ENCODE data around the gene KIF26A.

Gene KIF26A

GRCh38 chr14:104178279-104178678 lies 39.9 kb downstream of the KIF26A start:
- TF ChIP-seq GATA2 (IDR thresholded peaks at IDR 0.05; ENCODE audit: low read depth, low read length), result no peak
- no peak for TF ChIP-seq GATA3 (IDR thresholded peaks at IDR 0.05; ENCODE audit: low read depth, low read length)

GRCh38 chr14:104179126-104179525 lies 40.7 kb downstream of the KIF26A start:
- TF ChIP-seq GATA2 (IDR thresholded peaks at IDR 0.05; ENCODE audit: low read depth, low read length) (no peak), GATA3 (IDR thresholded peaks at IDR 0.05; ENCODE audit: low read depth, low read length) (no peak)

DNA sequence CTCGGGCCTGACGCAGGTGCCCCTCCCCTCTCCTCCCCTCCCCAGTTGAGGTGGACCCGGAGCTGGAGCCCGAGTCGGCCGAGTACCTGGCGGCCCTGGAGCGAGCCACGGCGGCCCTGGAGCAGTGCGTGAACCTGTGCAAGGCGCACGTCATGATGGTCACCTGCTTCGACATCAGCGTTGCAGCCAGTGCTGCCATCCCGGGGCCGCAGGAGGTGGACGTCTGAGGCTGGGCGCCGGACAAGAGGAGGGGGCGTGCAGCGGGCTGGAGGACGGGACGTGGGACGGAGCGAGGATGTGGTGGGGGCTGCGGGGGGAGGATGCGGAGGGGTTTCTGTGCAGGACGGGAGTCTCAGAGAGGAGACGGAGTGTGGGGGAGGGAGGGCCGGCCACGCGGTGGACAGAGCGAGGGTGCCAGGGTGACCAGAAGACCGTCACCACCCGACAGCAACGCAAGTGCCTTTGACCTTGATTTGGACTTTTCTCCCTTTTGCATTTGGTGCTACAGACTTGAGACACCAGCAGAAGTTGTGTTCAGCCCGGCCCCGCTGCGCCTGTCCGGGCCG lies 41.3 kb downstream of the KIF26A start:
- TF ChIP-seq GATA3 (IDR thresholded peaks at IDR 0.05; ENCODE audit: low read depth, low read length) (no peak), GATA2 (IDR thresholded peaks at IDR 0.05; ENCODE audit: low read depth, low read length) (no peak)

DNA sequence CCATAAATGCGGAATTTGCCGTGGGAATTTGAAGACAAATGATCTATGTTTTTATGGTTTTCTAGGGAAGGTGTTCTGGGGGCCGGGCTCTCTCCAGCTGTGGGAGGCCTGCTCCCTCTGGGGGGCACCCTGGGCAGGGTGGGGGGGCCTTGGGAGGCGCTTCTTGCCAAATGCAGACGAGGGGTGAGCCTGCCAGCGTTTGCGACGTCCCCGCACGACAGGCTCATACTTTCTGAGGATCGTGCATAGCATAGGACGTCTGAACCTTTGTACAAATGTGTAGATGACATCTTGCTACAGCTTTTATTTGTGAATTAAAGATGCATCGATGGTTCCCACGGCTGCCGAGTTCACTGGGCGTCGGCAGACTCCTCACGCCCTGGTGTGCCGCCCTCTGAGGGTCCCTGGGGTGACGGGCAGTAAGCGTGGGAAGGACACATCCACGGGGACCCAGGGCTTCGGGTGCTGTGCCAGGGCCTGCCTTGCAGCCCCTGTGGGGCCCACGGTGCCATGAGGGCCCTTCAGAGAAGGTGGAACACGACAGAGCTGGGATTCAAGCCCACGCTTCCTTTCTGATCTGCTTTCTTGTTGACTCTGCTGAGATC lies 42.3 kb downstream of the KIF26A start:
- TF ChIP-seq GATA2 (IDR thresholded peaks at IDR 0.05; ENCODE audit: low read depth, low read length), result no peak
- TF ChIP-seq GATA3 (IDR thresholded peaks at IDR 0.05; ENCODE audit: low read depth, low read length), result no peak

DNA sequence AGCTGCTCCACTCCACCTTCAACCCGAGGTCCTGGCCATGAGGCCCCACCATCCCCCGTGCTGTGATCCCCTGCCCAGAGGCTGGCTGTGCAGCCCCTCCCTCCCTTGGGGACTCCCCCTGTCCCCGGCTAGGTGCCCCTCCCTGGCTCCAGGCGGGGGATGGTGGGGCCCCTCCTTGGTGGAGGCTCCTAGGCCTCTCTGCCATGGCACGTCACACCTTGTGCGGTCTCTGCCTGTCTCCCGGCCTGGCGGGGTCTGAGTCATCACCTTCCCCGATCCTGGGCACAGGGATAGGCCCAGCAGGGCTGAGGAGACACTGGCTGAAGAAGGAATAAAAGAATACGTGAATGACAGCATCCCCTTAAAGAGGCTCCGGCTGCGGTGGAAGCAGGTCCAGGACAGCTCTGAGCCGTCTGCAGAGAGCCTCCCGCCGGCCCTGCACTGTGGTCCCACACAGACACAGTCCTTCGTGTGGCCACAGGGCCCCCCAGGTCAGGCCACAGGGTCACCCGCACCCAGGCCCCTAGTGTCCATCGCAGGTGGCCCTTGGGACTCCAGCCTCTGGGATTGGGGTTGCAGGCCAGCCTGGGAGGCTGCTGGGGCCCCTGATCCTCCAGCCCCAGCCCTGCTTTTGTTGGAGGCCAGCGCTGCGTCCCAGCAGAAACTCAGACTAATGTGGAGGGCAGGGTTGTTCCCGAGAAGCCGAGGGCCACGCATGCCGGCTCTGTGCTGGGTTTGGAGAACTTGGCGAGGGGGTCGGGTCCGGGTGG lies 43.6 kb downstream of the KIF26A start:
- no peak for TF ChIP-seq GATA2 (IDR thresholded peaks at IDR 0.05; ENCODE audit: low read depth, low read length)

- no peak for TF ChIP-seq GATA2 (IDR thresholded peaks at IDR 0.05; ENCODE audit: low read depth, low read length)
- TF ChIP-seq GATA3 (IDR thresholded peaks at IDR 0.05; ENCODE audit: low read depth, low read length), result no peak
Measured at GRCh38 chr14:104182857-104183425, 44.6 kb downstream of the KIF26A start.

DNA sequence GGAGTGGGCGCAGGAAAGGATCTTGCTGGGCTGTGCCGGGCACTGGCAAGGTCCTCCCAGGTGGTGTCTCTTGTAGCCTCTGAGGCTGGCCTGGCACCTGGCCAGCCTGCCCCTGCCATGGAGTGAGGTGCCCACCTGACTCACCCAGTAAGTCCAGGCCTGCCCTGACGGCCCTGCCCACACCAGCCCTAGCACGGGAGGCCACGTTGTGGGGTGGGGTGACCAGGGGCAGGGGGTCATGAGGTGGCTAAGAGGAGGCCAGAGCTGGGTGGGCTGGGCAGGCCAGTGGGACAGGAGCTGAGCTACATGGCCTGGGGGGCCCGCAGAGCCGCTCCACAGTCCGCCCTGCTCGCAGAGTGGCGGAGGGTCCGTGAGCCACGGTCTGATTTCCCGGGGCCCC lies 45.4 kb downstream of the KIF26A start:
- TF ChIP-seq GATA2 (IDR thresholded peaks at IDR 0.05; ENCODE audit: low read depth, low read length) (no peak), GATA3 (IDR thresholded peaks at IDR 0.05; ENCODE audit: low read depth, low read length) (no peak)

DNA sequence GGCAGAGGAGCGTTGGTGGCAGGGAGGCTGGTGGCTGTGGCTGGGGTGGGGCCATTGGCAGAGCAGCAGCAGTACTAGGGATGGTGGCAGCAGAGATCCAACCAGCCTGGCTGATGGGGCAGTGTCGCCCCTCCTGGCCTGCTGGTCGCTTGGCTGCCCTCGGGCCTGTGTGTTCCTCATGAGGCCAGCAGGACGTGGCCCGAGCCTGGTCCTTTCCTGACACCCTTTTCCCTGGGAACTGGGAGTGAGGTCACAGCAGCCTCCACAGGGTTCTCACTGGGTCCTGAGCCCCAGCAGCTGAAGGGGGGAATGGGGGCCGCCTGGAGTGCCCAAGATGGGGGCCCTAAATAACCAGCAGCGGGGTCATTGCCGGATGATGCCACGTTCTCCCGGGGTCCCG lies 46.1 kb downstream of the KIF26A start:
- TF ChIP-seq GATA2 (IDR thresholded peaks at IDR 0.05; ENCODE audit: low read depth, low read length), result no peak

GRCh38 chr14:104184911-104185499 lies 46.6 kb downstream of the KIF26A start:
- TF ChIP-seq GATA2 (IDR thresholded peaks at IDR 0.05; ENCODE audit: low read depth, low read length) (no peak), GATA3 (IDR thresholded peaks at IDR 0.05; ENCODE audit: low read depth, low read length) (no peak)

DNA sequence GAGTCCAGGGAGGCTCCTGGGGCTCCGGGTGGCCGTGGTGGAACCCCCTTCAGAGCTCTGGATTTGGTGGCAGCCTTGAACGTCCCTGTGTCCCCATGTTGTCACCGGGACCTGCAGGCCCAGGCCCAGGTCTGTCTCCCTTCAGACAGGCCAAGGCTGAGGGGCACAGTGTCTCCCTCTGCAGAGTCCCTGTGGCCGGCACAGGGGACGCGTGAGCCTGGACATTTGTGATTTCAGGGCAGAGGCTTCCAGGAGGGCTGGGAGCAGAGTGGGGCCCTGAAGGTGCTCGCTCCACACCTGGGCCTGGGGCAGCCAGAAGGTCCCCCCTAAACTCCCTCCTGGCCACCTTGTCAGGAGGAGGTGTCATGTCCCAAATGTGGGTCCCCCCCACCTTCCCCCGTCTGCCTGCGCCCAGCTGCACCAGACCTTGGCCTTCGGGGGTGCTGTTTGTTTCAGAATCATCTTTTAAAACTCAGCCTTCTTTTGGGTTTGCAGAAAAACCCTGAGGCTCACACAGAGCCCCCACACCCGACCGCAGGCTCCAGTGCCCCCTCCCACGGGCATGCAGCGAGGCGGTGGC lies 47.6 kb downstream of the KIF26A start:
- TF ChIP-seq GATA3 (IDR thresholded peaks at IDR 0.05; ENCODE audit: low read depth, low read length) (no peak), GATA2 (IDR thresholded peaks at IDR 0.05; ENCODE audit: low read depth, low read length) (no peak)

- TF ChIP-seq GATA3 (IDR thresholded peaks at IDR 0.05; ENCODE audit: low read depth, low read length) (no peak), GATA2 (IDR thresholded peaks at IDR 0.05; ENCODE audit: low read depth, low read length) (no peak)
Measured at GRCh38 chr14:104186575-104186974, 48.2 kb downstream of the KIF26A start.

GRCh38 chr14:104187121-104187889 lies 48.9 kb downstream of the KIF26A start:
- TF ChIP-seq GATA2 (IDR thresholded peaks at IDR 0.05; ENCODE audit: low read depth, low read length) (no peak), GATA3 (IDR thresholded peaks at IDR 0.05; ENCODE audit: low read depth, low read length) (no peak)

DNA sequence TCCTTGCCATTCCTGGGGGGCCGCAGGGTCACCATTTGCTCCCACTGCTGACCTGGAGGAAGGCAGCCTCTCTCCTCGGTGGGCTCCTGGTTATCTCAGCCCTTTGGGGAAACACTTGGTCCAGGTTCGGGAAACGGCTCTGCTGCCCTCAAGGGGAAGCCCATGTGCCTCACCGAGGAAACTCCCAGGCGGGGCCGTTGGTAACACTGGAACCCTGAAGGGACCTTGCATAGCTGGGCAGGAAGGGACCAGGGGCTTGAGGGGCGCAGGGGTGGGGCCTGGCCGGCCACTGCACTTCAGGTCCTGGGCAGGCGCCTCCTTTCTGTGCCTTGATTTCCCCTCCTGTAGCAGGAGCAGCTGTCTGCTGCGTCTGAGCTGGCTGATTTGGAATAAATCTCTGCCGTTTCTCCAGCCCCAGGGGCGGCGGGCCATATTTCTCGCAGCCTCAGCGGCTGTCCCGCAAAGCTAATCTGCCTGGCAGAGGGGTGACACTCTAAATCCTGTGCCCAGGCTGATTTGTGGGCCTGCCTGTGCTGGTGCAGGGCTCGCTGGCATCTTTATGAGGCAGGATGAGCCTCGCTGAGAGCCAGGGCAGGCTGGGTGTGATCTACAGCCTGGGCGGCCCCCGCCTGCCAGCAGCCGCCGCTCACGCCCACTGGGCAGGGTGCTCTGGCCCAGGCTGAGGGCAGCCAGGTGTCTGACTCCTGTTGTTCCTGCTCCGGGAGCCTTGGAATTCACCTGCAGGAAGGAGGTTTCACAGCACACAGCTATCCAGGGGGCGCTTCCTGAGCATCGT lies 49.7 kb downstream of the KIF26A start:
- TF ChIP-seq GATA2 (IDR thresholded peaks at IDR 0.05; ENCODE audit: low read depth, low read length) (no peak), GATA3 (IDR thresholded peaks at IDR 0.05; ENCODE audit: low read depth, low read length) (no peak)

All from SH-SY5Y (cell line).